SK-N-SH (cell line): ENCODE results near the gene CHST3. TPM values are rescaled to one million over a fixed set of nuclear protein-coding genes. Genes with fewer than 3 reads are reported as not detected.

Source experiments
- CTCF ChIA-PET: fragments of 300-600, 350-600 bp; formaldehyde crosslinking; extraction: SDS; loops from one replicate; lab custom pipeline; 2021; lab: Yijun Ruan, JAX
- POLR2A ChIA-PET: fragments of 350-600 bp; sonication (Branson Sonifier 250); formaldehyde crosslinking; extraction: SDS; loops from one replicate; lab custom pipeline; 2020; ENCODE audit warnings: antibody characterized with exemption, inconsistent platforms; lab: Yijun Ruan, JAX
- DNase-seq: peaks from one replicate; pipeline ENCODE4 v3.0.0; 2012
- H2AFZ ChIP-seq: fragments of 200-600 bp; sonication (generic); 2 replicates; pipeline ENCODE4 v1.8.1; 2016; ENCODE audit warnings: antibody characterized with exemption, mild to moderate bottlenecking, low read depth
- H3F3A ChIP-seq: fragments of 200-600 bp; sonication (generic); replicated peaks from 2 replicates; pipeline ENCODE3; 2016; ENCODE audit warnings: antibody characterized with exemption, mild to moderate bottlenecking; ENCODE audit not compliant: insufficient read depth
- H3K27ac ChIP-seq, 2 experiments: fragments of 200-500 bp in 1 of 2; fragments of 200-600 bp in 1 of 2; sonication (Bioruptor generic) in 1 of 2; sonication (generic), shearing (Covaris generic) in 1 of 2; 2 replicates each; pipeline versions ENCODE4 v1.5.1 to v1.6.1; 2014 to 2016; ENCODE audit warnings: low read depth in 2 of 2, inconsistent platforms in 1 of 2, low read length in 1 of 2, mild to moderate bottlenecking in 1 of 2, mixed read lengths in 1 of 2
- H3K27me3 ChIP-seq: fragments of 200-600 bp; sonication (generic), shearing (Covaris generic); 2 replicates; pipeline ENCODE4 v1.6.1; 2016; ENCODE audit warnings: mixed run types; ENCODE audit not compliant: insufficient read depth
- H3K36me3 ChIP-seq, 2 experiments: fragments of 200-500 bp in 1 of 2; fragments of 200-600 bp in 1 of 2; sonication (Bioruptor generic) in 1 of 2; sonication (generic) in 1 of 2; replicated peaks in 1 of 2; 2 replicates each; pipeline versions ENCODE3 to v1.5.1; 2014 to 2016; ENCODE audit warnings: low read length in 1 of 2, mild to moderate bottlenecking in 1 of 2; ENCODE audit not compliant: insufficient read depth in 2 of 2, control insufficient read depth in 1 of 2
- H3K4me1 ChIP-seq, 2 experiments: fragments of 200-500 bp in 1 of 2; fragments of 200-600 bp in 1 of 2; sonication (Bioruptor generic) in 1 of 2; sonication (generic), shearing (Covaris generic) in 1 of 2; 2 replicates each; pipeline versions ENCODE4 v1.5.1 to v1.6.1; 2014 to 2016; ENCODE audit warnings: low read depth in 1 of 2, low read length in 1 of 2, mixed run types in 1 of 2; ENCODE audit not compliant: insufficient read depth in 2 of 2, control insufficient read depth in 1 of 2
- H3K4me2 ChIP-seq: fragments of 200-600 bp; sonication (generic), shearing (Covaris generic); 2 replicates; pipeline ENCODE4 v1.6.1; 2017; ENCODE audit warnings: mixed run types
- H3K4me3 ChIP-seq, 2 experiments: fragments of 200-500 bp in 1 of 2; fragments of 200-600 bp in 1 of 2; sonication (Bioruptor generic) in 1 of 2; sonication (generic), shearing (Covaris generic) in 1 of 2; 2 replicates each; pipeline versions ENCODE4 v1.5.1 to v1.8.1; 2014 to 2016; ENCODE audit warnings: low read depth in 2 of 2, inconsistent platforms in 1 of 2, low read length in 1 of 2, mild to moderate bottlenecking in 1 of 2, mixed read lengths in 1 of 2, moderate library complexity in 1 of 2
- H3K79me2 ChIP-seq: fragments of 200-600 bp; sonication (generic); 2 replicates; pipeline ENCODE4 v1.8.1; 2017; ENCODE audit warnings: mild to moderate bottlenecking; ENCODE audit not compliant: insufficient read depth
- H3K9ac ChIP-seq: fragments of 200-600 bp; sonication (generic); 2 replicates; pipeline ENCODE4 v1.6.1; 2017; ENCODE audit warnings: mixed run types
- H3K9me2 ChIP-seq: fragments of 200-600 bp; sonication (generic); 2 replicates; pipeline ENCODE4 v1.6.1; 2017; ENCODE audit warnings: mixed run types
- H3K9me3 ChIP-seq: fragments of 200-600 bp; sonication (generic); 2 replicates; pipeline ENCODE4 v1.6.1; 2017; ENCODE audit warnings: mixed run types, mild to moderate bottlenecking, moderate library complexity
- H4K20me1 ChIP-seq: fragments of 200-600 bp; sonication (generic); 2 replicates; pipeline ENCODE4 v1.6.1; 2017; ENCODE audit warnings: mild to moderate bottlenecking, mixed run types; ENCODE audit not compliant: insufficient read depth
- CHD2 ChIP-seq: fragments of 150-350 bp; IDR thresholded peaks from 2 replicates; pipeline ENCODE4 v1.6.1; 2018; ENCODE audit warnings: low read length; ENCODE audit not compliant: partially characterized antibody
- ELF1 ChIP-seq: IDR thresholded peaks from 2 replicates; pipeline ENCODE4 v1.4.0; 2012
- FOXM1 ChIP-seq: IDR thresholded peaks from 2 replicates; pipeline ENCODE4 v1.4.0; 2012; ENCODE audit warnings: low read depth, mild to moderate bottlenecking
- GABPA ChIP-seq: IDR thresholded peaks from 2 replicates; pipeline ENCODE4 v1.4.0; 2012; ENCODE audit warnings: low read depth, mild to moderate bottlenecking
- IRF3 ChIP-seq: fragments of 150-350 bp; IDR thresholded peaks from 2 replicates; pipeline ENCODE4 v1.6.1; 2016; ENCODE audit warnings: mild to moderate bottlenecking, low read depth, low read length
- JUND ChIP-seq: IDR thresholded peaks from 2 replicates; pipeline ENCODE4 v1.4.0; 2012
- MAX ChIP-seq: IDR thresholded peaks from 2 replicates; pipeline ENCODE4 v1.4.0; 2012; ENCODE audit warnings: low read depth
- NFIC ChIP-seq: IDR thresholded peaks from 2 replicates; pipeline ENCODE4 v1.4.0; 2012; ENCODE audit warnings: borderline replicate concordance
- PBX3 ChIP-seq: IDR thresholded peaks from 2 replicates; pipeline ENCODE4; 2012
- POLR2AphosphoS5 ChIP-seq: IDR thresholded peaks from 2 replicates; pipeline ENCODE4 v1.6.1; 2012; ENCODE audit warnings: low read depth, low read length
- REST ChIP-seq: IDR thresholded peaks from 2 replicates; pipeline ENCODE4 v1.6.1; 2012; ENCODE audit warnings: mild to moderate bottlenecking, low read depth, low read length, moderate library complexity
- RXRA ChIP-seq: IDR thresholded peaks from 2 replicates; pipeline ENCODE4 v1.4.0; 2012; ENCODE audit warnings: low read depth, mild to moderate bottlenecking, borderline replicate concordance
- SIN3A ChIP-seq: IDR thresholded peaks from 2 replicates; pipeline ENCODE4 v1.6.1; 2012; ENCODE audit warnings: low read depth, mild to moderate bottlenecking, low read length, moderate library complexity, borderline replicate concordance
- TAF1 ChIP-seq: IDR thresholded peaks from 2 replicates; pipeline ENCODE4 v1.6.1; 2012; ENCODE audit warnings: low read depth, mild to moderate bottlenecking, low read length, moderate library complexity, borderline replicate concordance
- TCF12 ChIP-seq: IDR thresholded peaks from 2 replicates; pipeline ENCODE4 v1.4.0; 2012
- TEAD4 ChIP-seq: IDR thresholded peaks from 2 replicates; pipeline ENCODE4 v1.4.0; 2012; ENCODE audit warnings: mild to moderate bottlenecking, borderline replicate concordance; ENCODE audit not compliant: insufficient read depth
- WGBS: methylation state at CpG from one replicate; pipeline ENCODE4 v1.1.6; 2017; ENCODE audit warnings: low lambda C conversion rate; 5-methylcytosine and 5-hydroxymethylcytosine counted together
- polyA plus RNA-seq, 3 experiments: library from polyadenylated mRNA; depleted of rRNA; stranded (reverse); fragments of >200 nt; gene quantifications; 2 replicates each; pipeline ENCODE4 v1.2.3, GENCODE V29; 2012

The CHST3 gene
- polyA plus RNA-seq, 1 of the 3 experiments (the other 2 are of a cell fraction), result 6.0 TPM

- H3K4me1 ChIP-seq, result no peaks in the 10 kb centered on the region; a peak in 1 of 4 replicates
- no peak overlapping the region for H3K4me3 ChIP-seq
- H3K27ac ChIP-seq, result no peak overlapping the region
- H3K9me2 ChIP-seq, result no peaks in the 10 kb centered on the region
- H3K9ac ChIP-seq, result no peak overlapping the region
- CTCF ChIA-PET, result interaction anchor here (1.1 to 2.5 kb wide), 5 partner anchors 9 to 129 kb away, joined by 3 to 9 read pairs (median 4); no protein-coding TSS in a partner anchor
- H2AFZ ChIP-seq, result no peak overlapping the region
- H3F3A ChIP-seq, result no peaks in the 10 kb centered on the region
- 89% methylated on average over 5 of the region's 5 CpGs for WGBS
- TF ChIP-seq CHD2 (no peak), TAF1 (no peak), RXRA (no peak), TEAD4 (no peak), POLR2AphosphoS5 (no peak)
- TF ChIP-seq, all 33 proteins: peak for 0
- no peak for DNase-seq
- no peaks in the 10 kb centered on the region for H3K27me3 ChIP-seq
- no peak overlapping the region for H3K4me2 ChIP-seq
- H4K20me1 ChIP-seq, result no peaks in the 10 kb centered on the region
- no peaks in the 10 kb centered on the region for H3K9me3 ChIP-seq
- no peaks in the 10 kb centered on the region for H3K36me3 ChIP-seq
- H3K79me2 ChIP-seq, result no peaks in the 10 kb centered on the region
- POLR2A ChIA-PET, result no interaction called here
Measured at GRCh38 chr10:72025832-72026231, 61.6 kb downstream of the CHST3 start.

GRCh38 chr10:72026278-72027111 is 62.3 kb downstream of the CHST3 start:
- Histone ChIP-seq H3K27ac (no peak overlapping the region), H3F3A (no peaks in the 10 kb centered on the region), H3K9ac (no peak overlapping the region), H3K79me2 (no peaks in the 10 kb centered on the region), H3K9me2 (no peaks in the 10 kb centered on the region), H3K27me3 (no peaks in the 10 kb centered on the region), H2AFZ (no peak overlapping the region), H3K36me3 (no peaks in the 10 kb centered on the region), H3K4me2 (no peak overlapping the region), H4K20me1 (no peaks in the 10 kb centered on the region), H3K9me3 (no peaks in the 10 kb centered on the region), H3K4me3 (no peak overlapping the region), H3K4me1 (no peaks in the 10 kb centered on the region; a peak in 1 of 4 replicates)
- no peak for TF ChIP-seq IRF3
- no peak for TF ChIP-seq SIN3A
- no peak for TF ChIP-seq ELF1
- DNase-seq, result no peak
- CTCF ChIA-PET, result interaction anchor here (1.1 to 2.5 kb wide), 5 partner anchors 8 to 130 kb away, joined by 3 to 9 read pairs (median 4); no protein-coding TSS in a partner anchor
- WGBS, result 95% methylated on average over 14 of the region's 14 CpGs
- POLR2A ChIA-PET, result no interaction called here

GRCh38 chr10:72027498-72027897 is 63.3 kb downstream of the CHST3 start:
- Histone ChIP-seq H2AFZ (no peak overlapping the region), H3K79me2 (no peaks in the 10 kb centered on the region), H3K9ac (no peak overlapping the region), H3F3A (no peaks in the 10 kb centered on the region), H3K27me3 (no peaks in the 10 kb centered on the region), H3K4me1 (no peaks in the 10 kb centered on the region; a peak in 1 of 4 replicates), H3K4me2 (no peak overlapping the region), H3K9me3 (no peaks in the 10 kb centered on the region), H4K20me1 (no peaks in the 10 kb centered on the region), H3K27ac (no peak overlapping the region), H3K4me3 (no peak overlapping the region), H3K9me2 (no peaks in the 10 kb centered on the region), H3K36me3 (no peaks in the 10 kb centered on the region)
- ChIA-PET CTCF (interaction anchor here (2.5 kb wide), 1 partner anchor 131 kb away, joined by 9 read pairs; no protein-coding TSS in a partner anchor), POLR2A (no interaction called here)
- no peak for DNase-seq
- WGBS, result 67% methylated on average over 6 of the region's 6 CpGs
- TF ChIP-seq TCF12, result no peak
- TF ChIP-seq PBX3, result no peak
- no peak for TF ChIP-seq SIN3A
- TF ChIP-seq GABPA, result no peak
- TF ChIP-seq ELF1, result no peak
- TF ChIP-seq MAX, result no peak
- TF ChIP-seq REST, result no peak
- TF ChIP-seq FOXM1, result no peak
- no peak for TF ChIP-seq JUND
- no peak for TF ChIP-seq NFIC
